H1 (cell line): ENCODE data around the gene TEX9. TPM values are rescaled to one million over a fixed set of nuclear protein-coding genes. Genes with fewer than 3 reads are reported as not detected.

Experiments
- RNF2 ChIP-seq: fragments of 200-900, 300-1000 bp; sonication (generic); IDR thresholded peaks from 2 replicates; pipeline ENCODE4 v1.7.1; 2016; ENCODE audit warnings: borderline replicate concordance, low read depth, mild to moderate bottlenecking, antibody characterized with exemption, low read length; ENCODE audit not compliant: poor library complexity, severe bottlenecking; ENCODE audit errors: missing control alignments
- SUZ12 ChIP-seq: fragments of 200-600 bp; sonication (generic); IDR thresholded peaks from 2 replicates; pipeline ENCODE4 v1.6.1; 2012; ENCODE audit warnings: mild to moderate bottlenecking, inconsistent platforms, low read length, moderate library complexity, mixed read lengths
- polyA plus RNA-seq, 7 experiments: library from polyadenylated mRNA; depleted of rRNA in 3 of 7; stranded (reverse) in 5 of 7; unstranded in 2 of 7; fragments of >200 nt in 5 of 7; fragments of 200-250 nt in 2 of 7; gene quantifications; 1 replicate in 5 of 7; 2 replicates in 1 of 7; 4 replicates in 1 of 7; pipeline versions ENCODE4 v1.2.1 to v1.2.3, GENCODE V29; 2011 to 2013; ENCODE audit warnings: missing spikeins in 2 of 7, mixed read lengths in 2 of 7
- total RNA-seq: library from RNA; stranded (reverse); fragmentation: NEBNext Ultra II Directional; extraction: Animal tissue kit (Norgen Biotek cat#: 25700); gene quantifications from 2 replicates; pipeline ENCODE4 v1.2.1, GENCODE V29; 2021

TEX9 gene
- total and polyA plus RNA-seq, 2 of the 8 experiments (the other 6 are each of a cell fraction or from before 2014, with no cell fraction given): 3.4 to 12.3 TPM

- no peak for TF ChIP-seq SUZ12
- TF ChIP-seq RNF2: no peak
- TF ChIP-seq, all 59 proteins: peak for 0
These were observed 91.0 kb downstream of the TEX9 start (continued) for GRCh38 chr15:56456229-56456628.
